ENCODE results near the gene PBLD. TPM values are rescaled to one million over a fixed set of nuclear protein-coding genes. Genes with fewer than 3 reads are reported as not detected.

PBLD gene
- polyA plus RNA-seq (2011; rRNA removed), result 1.1 and 2.1 TPM in 2 replicates
- polyA minus RNA-seq (2011; rRNA and poly(A)+ RNA removed), result 0.66 and 1.5 TPM in 2 replicates

GRCh38 chr10:68332259-68333057 is at the start of gene PBLD:
TSS of gene PBLD (minus strand) at chr10:68332928. CDS start at chr10:68306844, 26,084 bp downstream.
- CTCF ChIA-PET, result interaction anchor here (0.5 to 3.6 kb wide), 7 partner anchors 9 to 476 kb away, joined by 3 to 15 read pairs (median 3); partner anchors contain the start of gene RUFY2
- no peak for DNase-seq (ENCODE audit: low read depth)
- TF ChIP-seq, protein P1, sequence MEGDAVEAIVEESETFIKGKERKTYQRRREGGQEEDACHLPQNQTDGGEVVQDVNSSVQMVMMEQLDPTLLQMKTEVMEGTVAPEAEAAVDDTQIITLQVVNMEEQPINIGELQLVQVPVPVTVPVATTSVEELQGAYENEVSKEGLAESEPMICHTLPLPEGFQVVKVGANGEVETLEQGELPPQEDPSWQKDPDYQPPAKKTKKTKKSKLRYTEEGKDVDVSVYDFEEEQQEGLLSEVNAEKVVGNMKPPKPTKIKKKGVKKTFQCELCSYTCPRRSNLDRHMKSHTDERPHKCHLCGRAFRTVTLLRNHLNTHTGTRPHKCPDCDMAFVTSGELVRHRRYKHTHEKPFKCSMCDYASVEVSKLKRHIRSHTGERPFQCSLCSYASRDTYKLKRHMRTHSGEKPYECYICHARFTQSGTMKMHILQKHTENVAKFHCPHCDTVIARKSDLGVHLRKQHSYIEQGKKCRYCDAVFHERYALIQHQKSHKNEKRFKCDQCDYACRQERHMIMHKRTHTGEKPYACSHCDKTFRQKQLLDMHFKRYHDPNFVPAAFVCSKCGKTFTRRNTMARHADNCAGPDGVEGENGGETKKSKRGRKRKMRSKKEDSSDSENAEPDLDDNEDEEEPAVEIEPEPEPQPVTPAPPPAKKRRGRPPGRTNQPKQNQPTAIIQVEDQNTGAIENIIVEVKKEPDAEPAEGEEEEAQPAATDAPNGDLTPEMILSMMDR (IDR thresholded peaks at IDR 0.05; ENCODE audit: insufficient read depth, low read depth, low read length), result peak; percentile 63
- Histone ChIP-seq H3K36me3 (ENCODE audit: control insufficient read depth, insufficient read depth, low read length) (no peaks in the 10 kb centered on the region), H3K27me3 (ENCODE audit: control insufficient read depth, insufficient read depth, low read length) (no peaks in the 10 kb centered on the region), H3K4me3 (ENCODE audit: low read depth, low read length) (peak within 1 kb of the TSS; percentile 82)
- POLR2A ChIA-PET, result interaction anchor here (0.6 to 0.7 kb wide), 2 partner anchors 215 to 223 kb away, joined by 3 to 9 read pairs; partner anchors contain the start of gene MYPN

- CTCF ChIA-PET, result interaction anchor here (0.7 kb wide), 1 partner anchor 10 kb away, joined by 3 read pairs; no protein-coding TSS in a partner anchor
- no peak for DNase-seq (ENCODE audit: low read depth)
- TF ChIP-seq, protein P1 (IDR thresholded peaks at IDR 0.05; ENCODE audit: insufficient read depth, low read depth, low read length), result no peak
- peaks cover 1% of the 10 kb centered on the region; the same call in 1 of the 2 replicates for H3K36me3 ChIP-seq (ENCODE audit: control insufficient read depth, insufficient read depth, low read length)
- no peak overlapping the region for H3K4me3 ChIP-seq (ENCODE audit: low read depth, low read length)
- POLR2A ChIA-PET, result no interaction called here
- no peaks in the 10 kb centered on the region for H3K27me3 ChIP-seq (ENCODE audit: control insufficient read depth, insufficient read depth, low read length)
Measured at GRCh38 chr10:68371604-68372003, 38.9 kb upstream of the PBLD start.

DNA sequence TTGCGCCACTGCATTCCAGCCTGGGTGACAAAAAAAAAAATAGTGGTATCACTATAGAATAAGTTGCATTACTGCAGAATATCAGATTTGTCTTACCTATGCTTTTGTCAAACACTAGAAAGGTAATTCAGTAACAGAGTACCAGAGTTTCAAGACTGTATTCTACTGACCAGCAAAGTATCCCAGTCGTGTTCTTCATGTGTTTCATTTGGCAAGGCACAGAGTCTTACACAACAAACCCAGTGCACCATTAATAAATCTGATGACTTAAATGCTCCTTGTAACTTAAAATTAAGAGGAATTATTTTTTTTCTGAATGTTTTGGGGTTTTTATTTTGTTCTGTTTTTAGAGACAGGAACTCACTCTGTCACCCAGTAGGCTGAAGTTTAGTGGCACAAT is 34.4 kb upstream of the PBLD start:
- CTCF ChIA-PET, result no interaction called here
- DNase-seq (ENCODE audit: low read depth), result no peak
- POLR2A ChIA-PET, result no interaction called here
- TF ChIP-seq, protein P1 (IDR thresholded peaks at IDR 0.05; ENCODE audit: insufficient read depth, low read depth, low read length), result no peak
- H3K36me3 ChIP-seq (ENCODE audit: control insufficient read depth, insufficient read depth, low read length), result peaks cover 2% of the 10 kb centered on the region; the same call in 1 of the 2 replicates
- H3K27me3 ChIP-seq (ENCODE audit: control insufficient read depth, insufficient read depth, low read length), result no peaks in the 10 kb centered on the region
- no peak overlapping the region for H3K4me3 ChIP-seq (ENCODE audit: low read depth, low read length)

GRCh38 chr10:68366600-68366999 is 33.9 kb upstream of the PBLD start:
- no peak for DNase-seq (ENCODE audit: low read depth)
- Histone ChIP-seq H3K27me3 (ENCODE audit: control insufficient read depth, insufficient read depth, low read length) (no peaks in the 10 kb centered on the region), H3K4me3 (ENCODE audit: low read depth, low read length) (no peak overlapping the region), H3K36me3 (ENCODE audit: control insufficient read depth, insufficient read depth, low read length) (peaks cover 2% of the 10 kb centered on the region; the same call in 1 of the 2 replicates)
- CTCF ChIA-PET, result interaction anchor here (2.3 kb wide), 1 partner anchor 18 kb away, joined by 8 read pairs; no protein-coding TSS in a partner anchor
- POLR2A ChIA-PET, result no interaction called here
- TF ChIP-seq, protein P1 (IDR thresholded peaks at IDR 0.05; ENCODE audit: insufficient read depth, low read depth, low read length), result no peak

GRCh38 chr10:68365611-68366010 is 32.9 kb upstream of the PBLD start:
- no peak for DNase-seq (ENCODE audit: low read depth)
- no peak overlapping the region for H3K4me3 ChIP-seq (ENCODE audit: low read depth, low read length)
- ChIA-PET POLR2A (no interaction called here), CTCF (interaction anchor here (2.3 kb wide), 1 partner anchor 17 kb away, joined by 8 read pairs; no protein-coding TSS in a partner anchor)
- TF ChIP-seq, protein P1 (IDR thresholded peaks at IDR 0.05; ENCODE audit: insufficient read depth, low read depth, low read length), result no peak
- H3K27me3 ChIP-seq (ENCODE audit: control insufficient read depth, insufficient read depth, low read length), result no peaks in the 10 kb centered on the region
- peaks cover 2% of the 10 kb centered on the region; the same call in 1 of the 2 replicates for H3K36me3 ChIP-seq (ENCODE audit: control insufficient read depth, insufficient read depth, low read length)

Data from BJ (cell line).